Measurements from ENCODE around the gene OXCT2.
"Not testable (repeated sequence)": the region's sequence is repeated elsewhere in the genome, so short reads cannot be mapped to it uniquely, and the experiment has no call there.

Gene OXCT2

DNA sequence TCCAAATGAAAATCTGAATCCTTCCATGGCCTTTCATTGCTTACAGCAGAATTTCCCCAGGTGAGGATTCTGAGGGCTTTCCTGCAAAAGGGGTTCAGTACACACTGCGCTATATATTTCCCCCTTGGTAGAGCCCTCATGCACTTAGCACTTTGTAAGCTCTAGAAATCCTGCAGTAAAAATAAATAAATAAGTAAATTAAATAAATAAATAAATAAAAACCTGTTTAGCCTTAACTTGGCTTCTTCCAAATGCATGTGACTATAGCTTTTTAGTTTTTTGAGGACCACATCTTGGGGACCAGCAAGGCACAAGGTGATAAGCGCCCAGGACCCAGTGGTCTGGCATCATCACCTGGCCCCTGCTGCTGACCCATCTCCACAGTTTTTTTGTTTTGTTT lies 20.7 kb upstream of the OXCT2 start:
- TF ChIP-seq, protein P1, sequence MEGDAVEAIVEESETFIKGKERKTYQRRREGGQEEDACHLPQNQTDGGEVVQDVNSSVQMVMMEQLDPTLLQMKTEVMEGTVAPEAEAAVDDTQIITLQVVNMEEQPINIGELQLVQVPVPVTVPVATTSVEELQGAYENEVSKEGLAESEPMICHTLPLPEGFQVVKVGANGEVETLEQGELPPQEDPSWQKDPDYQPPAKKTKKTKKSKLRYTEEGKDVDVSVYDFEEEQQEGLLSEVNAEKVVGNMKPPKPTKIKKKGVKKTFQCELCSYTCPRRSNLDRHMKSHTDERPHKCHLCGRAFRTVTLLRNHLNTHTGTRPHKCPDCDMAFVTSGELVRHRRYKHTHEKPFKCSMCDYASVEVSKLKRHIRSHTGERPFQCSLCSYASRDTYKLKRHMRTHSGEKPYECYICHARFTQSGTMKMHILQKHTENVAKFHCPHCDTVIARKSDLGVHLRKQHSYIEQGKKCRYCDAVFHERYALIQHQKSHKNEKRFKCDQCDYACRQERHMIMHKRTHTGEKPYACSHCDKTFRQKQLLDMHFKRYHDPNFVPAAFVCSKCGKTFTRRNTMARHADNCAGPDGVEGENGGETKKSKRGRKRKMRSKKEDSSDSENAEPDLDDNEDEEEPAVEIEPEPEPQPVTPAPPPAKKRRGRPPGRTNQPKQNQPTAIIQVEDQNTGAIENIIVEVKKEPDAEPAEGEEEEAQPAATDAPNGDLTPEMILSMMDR (IDR thresholded peaks at IDR 0.05; ENCODE audit: insufficient read depth, low read depth, low read length, missing control alignments) = no peak
- no peak for DNase-seq (ENCODE audit: low read depth)
- no peak overlapping the region for H3K4me3 ChIP-seq (ENCODE audit: low read length)

DNA sequence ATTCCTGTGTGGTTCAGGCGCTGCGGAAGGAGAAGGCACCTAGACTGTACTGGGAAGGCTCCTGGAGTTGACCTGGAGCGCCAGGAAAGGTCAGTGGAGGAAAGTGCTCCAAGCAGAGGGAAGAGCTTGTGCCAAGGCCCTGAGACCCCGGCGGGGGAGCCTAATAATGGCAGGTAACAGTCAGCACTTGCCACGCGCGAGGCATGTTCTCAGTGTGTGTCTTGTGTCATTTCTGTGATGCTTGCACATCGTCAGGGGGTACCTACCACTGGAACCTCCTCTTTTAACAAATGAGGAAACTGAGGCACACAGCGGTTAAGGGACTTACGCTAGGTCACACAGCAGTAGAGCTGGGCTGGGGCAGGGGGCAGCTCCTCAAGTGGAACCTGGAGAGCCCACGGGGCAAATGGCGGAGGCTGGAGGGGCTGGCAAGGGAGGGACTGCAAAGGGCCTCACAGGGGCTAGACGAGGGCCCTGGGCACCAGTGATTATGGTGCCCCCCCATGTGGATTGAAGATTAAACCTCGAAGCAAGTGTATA lies 18.5 kb upstream of the OXCT2 start:
- H3K4me3 ChIP-seq (ENCODE audit: low read length) = no peak overlapping the region
- TF ChIP-seq, protein P1 (IDR thresholded peaks at IDR 0.05; ENCODE audit: insufficient read depth, low read depth, low read length, missing control alignments) = no peak
- no peak for DNase-seq (ENCODE audit: low read depth)

DNA sequence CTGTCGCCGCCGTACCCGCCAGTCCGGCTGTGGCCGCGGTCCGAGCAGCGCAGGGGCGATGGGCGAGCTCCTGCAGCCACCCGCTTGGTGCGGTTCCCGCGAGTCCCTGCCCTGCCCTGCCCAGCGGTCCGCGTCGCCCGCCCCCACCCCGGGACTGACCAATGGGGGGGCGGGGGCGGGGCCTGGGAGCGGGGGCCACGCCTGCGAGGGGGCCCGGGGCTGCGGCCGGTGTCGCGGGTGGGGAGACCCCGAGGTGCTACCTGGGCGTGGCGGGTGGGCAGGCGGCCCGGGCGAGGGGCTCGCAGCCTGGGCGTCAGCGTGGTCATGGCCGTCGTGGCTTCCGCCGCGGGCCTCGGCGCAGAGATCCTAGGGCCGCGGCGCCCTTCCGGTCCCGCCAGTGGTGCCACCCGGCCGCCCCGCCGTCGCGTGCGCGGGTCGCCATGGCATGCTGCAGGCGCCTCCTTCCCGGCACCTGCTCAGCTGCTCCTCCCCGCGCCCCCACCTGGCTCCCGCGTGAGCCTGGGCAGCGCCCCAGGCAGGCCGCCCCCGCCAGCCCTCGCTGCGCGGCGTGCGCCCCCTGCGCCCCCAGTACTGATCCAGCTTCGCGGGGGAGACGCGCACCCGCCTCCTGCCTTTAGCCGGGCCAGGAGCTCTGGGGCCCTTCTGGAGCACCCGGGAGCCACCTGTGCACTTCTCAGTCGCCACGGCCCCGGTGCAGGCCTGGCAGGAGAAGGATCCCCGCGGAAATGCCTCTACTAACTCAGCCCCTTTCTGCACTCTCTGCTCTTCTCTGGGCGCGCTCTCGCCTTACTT lies 17.8 kb upstream of the OXCT2 start, which contains the start of gene BMP8B:
Gene BMP8B, minus strand, starts transcription at position 108 of the 813 bp plus-strand sequence. CDS start 380 bp downstream, outside the sequence.
- DNase-seq (ENCODE audit: low read depth) = peak; percentile 49
- TF ChIP-seq, protein P1 (IDR thresholded peaks at IDR 0.05; ENCODE audit: insufficient read depth, low read depth, low read length, missing control alignments) = no peak
- H3K4me3 ChIP-seq (ENCODE audit: low read length) = peak within 1 kb of the TSS; percentile 26

DNA sequence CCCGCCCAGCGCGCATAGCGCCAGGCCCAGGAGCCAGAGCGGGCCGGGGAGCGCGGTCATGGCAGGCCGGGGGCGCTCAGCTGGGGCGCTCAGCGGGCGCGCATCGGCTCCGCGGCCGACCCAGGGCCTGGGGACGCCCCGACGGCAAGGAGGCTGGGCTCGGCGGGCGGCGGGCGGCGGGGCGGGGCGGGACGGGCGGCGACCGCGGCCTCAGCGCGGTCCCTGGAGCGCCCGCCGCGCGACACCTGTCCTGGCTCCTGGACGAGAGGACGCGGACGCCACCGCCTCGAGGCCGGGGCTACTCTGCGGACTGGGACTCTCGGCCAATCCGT lies 17.2 kb upstream of the OXCT2 start:
- H3K4me3 ChIP-seq (ENCODE audit: low read length) = peak overlapping the region; percentile 26
- DNase-seq (ENCODE audit: low read depth) = no peak
- TF ChIP-seq, protein P1 (IDR thresholded peaks at IDR 0.05; ENCODE audit: insufficient read depth, low read depth, low read length, missing control alignments) = no peak

DNA sequence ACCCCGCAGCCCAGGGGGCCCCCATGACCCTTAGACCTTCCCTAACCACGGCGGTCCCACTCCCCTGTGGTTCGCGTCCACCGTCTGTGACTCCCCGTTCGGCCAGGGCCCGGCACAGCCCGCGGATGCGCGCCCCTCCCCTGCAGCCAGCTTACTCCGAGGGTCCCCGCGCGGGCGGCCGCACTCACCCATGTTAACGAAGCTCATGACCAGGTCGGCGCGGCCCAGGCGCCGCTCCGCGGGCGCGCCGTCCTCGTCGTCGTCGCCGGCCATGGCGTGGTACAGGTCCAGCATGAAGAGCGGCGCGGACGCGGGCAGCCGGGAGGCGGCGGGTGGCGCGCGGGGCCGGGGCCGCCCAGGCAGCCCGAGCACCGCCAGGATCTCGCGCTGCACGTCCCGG lies 16.8 kb upstream of the OXCT2 start:
- not testable (repeated sequence) for H3K4me3 ChIP-seq (ENCODE audit: low read length); DNase-seq (ENCODE audit: low read depth)

DNA sequence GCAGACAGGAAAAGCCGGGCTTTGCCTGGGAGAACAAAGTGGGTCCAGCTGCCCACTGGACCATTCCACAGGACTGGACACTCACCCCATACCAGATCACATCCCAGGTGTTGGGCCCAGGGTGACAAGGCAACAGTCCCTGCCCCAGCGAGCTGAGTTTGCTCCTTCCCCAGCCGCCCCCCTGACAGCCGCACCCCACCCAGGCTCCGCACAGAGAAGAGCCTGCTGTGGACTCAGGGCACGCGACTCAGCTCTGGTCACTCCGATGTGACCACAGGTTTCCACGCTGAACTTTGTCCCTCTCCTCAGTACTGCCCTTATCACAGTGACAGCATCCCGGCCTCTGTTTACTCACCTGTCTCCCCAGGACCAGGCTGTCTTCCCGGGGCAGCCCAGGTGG lies 16.3 kb upstream of the OXCT2 start:
- TF ChIP-seq, protein P1 (IDR thresholded peaks at IDR 0.05; ENCODE audit: insufficient read depth, low read depth, low read length, missing control alignments) = no peak
- H3K4me3 ChIP-seq (ENCODE audit: low read length) = no peak overlapping the region
- DNase-seq (ENCODE audit: low read depth) = no peak

DNA sequence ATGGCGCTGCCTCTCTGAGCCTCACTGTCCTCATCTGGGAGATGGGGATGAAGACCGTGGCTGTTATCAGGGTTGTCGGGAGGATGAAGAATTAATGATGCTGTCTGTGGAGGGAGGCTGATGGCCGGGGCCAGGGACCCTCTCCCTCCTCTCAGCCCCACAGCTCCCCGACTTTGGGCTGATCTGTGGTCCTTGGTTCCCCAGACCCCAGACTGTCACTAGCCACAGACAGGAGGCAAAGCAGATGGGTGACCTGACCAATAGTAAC lies 15.9 kb upstream of the OXCT2 start:
- DNase-seq (ENCODE audit: low read depth); H3K4me3 ChIP-seq (ENCODE audit: low read length): not testable (repeated sequence)

DNA sequence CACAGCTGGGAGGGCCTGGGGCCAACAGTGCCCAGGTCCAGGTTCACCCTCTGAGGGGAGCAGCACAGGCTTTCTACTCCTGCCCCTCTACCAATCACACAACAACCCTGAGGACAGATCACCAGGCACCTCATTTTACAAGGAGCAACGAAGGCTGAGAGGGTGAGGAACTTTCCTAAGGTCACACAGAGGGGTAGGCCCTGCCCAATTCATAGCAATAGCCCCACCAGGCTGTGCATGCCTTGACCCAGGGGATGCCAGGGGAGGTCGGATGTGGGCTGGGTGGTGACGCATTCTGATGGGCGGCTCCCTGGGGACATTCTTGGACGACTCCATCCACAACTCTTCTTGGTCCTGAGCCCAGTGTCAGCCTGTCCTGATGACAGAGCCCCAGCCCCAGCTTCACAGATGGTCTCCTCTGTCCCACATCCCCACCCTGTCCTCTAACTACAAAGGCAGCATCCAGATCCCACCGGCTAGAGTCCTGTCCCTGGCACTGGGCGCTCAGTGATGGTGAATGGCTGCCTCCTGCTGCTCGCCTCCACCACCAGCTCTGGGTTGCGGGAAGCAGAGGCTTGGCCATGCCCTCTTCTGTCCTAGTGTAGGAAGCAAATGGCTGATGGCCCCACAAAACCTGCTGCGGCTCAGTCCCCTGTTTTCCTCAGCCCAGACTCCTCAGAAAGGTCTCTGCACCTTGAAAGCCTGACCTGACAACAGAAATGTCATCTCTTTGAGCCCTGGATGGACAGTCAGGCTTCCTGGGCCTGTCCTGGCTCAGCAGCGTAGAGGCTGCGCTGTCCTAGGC lies 15.4 kb upstream of the OXCT2 start:
- not testable (repeated sequence) for H3K4me3 ChIP-seq (ENCODE audit: low read length); DNase-seq (ENCODE audit: low read depth)

DNA sequence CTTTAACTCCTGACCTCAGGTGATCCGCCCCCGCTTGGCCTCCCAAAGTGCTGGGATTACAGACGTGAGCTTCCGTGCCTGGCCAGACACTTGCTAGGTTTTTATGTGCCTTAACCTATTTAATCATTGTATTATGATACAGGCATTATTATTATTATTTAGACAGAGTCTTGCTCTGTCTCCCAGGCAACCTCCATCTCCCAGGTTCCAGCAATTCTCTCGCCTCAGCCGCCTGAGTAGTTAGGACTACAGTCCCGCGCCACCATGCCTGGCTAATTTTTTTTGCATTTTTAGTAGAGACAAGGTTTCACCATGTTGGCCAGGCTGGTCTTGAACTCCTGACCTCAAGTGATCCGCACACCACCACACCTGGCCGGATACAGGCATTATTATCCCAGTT lies 11.5 kb upstream of the OXCT2 start:
- not testable (repeated sequence) for DNase-seq (ENCODE audit: low read depth); H3K4me3 ChIP-seq (ENCODE audit: low read length)
